HG03354 (cell line): ENCODE measurements around the gene SPESP1.
"Not testable (repeated sequence)": the region's sequence is repeated elsewhere in the genome, so short reads cannot be mapped to it uniquely, and the experiment has no call there.

ENCODE experiments used
- ATAC-seq: cut with Tn5 transposase; IDR thresholded peaks from one replicate; pipeline ENCODE4 v1.9.1; 2021; ENCODE audit warnings: mild to moderate bottlenecking; ENCODE audit not compliant: unreplicated experiment, poor library complexity, severe bottlenecking

Gene SPESP1

DNA sequence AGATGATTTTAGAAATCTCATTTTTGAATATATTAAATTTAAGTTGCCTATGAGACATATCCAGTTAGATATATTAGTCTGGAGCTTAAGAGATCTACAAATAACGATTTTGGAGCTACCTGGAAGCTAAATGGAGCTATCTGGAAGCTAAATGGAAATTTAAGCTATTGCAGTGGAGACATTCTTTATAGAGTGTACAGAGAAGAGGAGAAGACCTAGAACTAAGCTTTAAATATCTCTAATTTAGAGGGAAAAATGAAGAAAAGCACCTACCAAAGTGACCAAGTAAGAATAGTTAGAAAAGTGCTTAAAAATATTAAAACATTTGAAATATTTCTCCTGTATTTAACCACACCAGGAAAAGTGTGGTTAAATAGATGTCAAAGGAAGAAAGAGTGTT lies 28.3 kb downstream of the SPESP1 start:
- no peak for ATAC-seq

DNA sequence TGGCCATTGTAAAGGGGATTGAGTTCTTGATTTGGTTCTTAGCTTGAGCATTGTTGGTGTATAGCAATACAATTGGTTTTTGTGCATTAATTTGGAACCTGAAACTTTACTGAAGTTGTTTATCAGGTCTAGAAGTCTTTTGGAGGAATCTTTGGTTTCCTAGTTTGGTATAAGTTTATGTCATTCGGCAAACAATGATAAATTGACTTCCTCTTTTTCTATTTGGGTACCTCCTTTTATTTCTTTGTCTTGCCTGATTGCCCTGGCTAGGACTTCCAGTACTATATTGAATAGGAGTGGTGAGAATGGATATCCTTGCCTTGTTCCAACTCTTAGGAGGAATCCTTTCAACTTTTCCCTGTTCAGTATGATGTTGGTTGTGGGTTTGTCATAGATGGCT lies 32.1 kb downstream of the SPESP1 start:
- ATAC-seq, result no peak

DNA sequence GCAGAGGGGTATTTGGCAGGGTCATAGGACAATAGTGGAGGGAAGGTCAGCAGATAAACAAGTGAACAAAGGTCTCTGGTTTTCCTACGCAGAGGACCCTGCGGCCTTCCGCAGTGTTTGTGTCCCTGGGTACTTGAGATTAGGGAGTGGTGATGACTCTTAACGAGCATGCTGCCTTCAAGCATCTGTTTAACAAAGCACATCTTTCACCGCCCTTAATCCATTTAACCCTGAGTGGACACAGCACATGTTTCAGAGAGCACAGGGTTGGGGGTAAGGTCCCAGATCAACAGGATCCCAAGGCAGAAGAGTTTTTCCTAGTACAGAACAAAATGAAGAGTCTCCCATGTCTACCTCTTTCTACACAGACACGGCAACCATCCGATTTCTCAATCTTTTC lies 33.4 kb downstream of the SPESP1 start:
- not testable (repeated sequence) for ATAC-seq

DNA sequence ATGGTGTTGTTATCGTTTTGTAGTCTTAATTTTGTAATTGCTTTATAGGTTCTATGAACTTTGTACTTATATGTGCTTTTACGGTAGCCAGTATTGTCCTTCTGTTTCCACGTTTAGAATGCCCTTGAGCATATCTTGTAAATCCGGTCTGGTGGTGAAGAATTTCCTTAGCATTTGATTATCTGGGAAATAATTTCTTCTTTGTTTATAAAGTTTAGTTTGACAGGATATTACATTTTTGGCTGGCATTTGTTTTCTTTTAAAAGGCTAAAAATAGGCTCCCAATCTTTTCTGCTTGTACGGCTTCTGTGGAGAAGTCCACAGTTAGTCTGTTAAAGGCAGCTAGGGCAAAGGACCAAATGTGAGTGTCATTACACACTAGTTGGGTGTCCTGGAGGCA lies 36.7 kb downstream of the SPESP1 start:
- ATAC-seq, result no peak

DNA sequence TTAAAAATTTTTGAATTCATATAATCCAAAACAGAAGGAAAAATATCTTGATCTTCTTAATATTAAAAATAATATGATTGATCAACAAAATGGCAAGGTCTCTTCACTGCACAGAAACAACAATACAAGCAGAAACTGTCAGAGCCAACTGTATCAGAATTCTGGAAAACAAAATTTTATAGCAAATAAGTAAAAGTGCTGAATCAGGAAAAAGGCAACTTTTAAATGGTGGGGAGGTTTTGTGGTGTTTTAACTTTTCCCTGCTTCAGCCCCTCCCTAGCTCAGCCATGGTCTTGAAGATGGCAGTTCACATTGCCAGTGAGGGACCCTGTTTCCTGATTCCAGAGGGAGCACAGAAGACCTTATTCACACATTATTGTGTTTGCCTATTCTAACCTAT lies 37.6 kb downstream of the SPESP1 start:
- no peak for ATAC-seq

DNA sequence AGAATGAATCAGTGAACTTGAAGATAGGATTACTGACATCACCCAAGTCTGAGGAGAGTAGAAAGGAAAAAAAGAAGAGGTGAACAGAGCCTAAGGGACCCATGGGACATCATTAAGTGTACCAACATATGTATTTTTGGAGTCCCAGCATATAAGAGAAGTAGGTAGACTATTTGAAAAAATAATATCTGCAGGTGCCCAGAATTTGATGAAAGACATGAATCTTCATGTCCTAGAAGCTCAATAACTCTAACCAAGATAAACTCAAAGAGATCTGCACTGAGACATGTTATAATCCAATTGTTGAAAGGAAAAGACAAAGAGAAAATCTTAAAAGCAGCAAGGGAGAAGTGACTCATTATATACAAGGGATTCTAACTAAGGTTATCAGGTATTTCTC lies 39.0 kb downstream of the SPESP1 start:
- no peak for ATAC-seq

DNA sequence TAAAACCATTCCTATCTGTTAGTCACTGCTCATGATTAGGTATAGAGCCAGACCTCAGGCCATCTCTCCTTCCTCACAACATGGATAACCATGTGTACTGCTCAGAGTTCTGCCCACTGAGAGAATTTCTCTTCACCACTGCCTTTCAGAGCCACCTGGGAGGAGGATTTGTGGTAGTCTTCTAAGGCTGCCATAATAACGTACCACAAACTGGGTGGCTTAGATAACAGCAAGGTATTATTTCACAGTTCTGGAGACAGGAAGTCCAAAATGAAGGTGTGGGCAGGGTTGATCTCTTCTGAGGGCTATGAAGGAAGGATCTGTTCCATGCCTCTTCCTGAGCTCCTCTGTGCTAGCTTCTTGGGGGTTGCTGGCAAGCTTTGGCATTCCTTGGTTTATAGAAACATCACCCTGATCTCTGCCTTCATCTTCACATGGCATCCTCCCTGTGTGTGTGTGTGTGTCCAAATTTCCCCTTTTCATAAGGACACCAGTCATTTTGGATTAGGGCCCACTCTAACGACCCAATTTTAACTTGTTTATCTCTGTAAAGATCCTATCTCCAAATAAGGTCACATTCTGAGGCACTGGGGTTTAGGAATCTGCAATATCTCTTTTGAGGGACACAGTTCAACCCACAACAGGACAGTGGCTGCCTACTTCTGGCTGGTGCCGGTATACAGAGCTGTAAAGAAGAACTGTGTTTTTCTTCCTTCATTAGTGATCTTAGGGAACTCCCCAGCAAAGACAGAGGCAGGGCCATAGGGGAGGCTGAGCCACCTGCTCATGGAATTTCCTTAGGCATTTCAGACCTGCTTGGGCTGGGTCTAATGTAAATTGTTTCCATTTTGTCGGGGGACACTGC lies 42.1 kb downstream of the SPESP1 start:
- ATAC-seq, result no peak

DNA sequence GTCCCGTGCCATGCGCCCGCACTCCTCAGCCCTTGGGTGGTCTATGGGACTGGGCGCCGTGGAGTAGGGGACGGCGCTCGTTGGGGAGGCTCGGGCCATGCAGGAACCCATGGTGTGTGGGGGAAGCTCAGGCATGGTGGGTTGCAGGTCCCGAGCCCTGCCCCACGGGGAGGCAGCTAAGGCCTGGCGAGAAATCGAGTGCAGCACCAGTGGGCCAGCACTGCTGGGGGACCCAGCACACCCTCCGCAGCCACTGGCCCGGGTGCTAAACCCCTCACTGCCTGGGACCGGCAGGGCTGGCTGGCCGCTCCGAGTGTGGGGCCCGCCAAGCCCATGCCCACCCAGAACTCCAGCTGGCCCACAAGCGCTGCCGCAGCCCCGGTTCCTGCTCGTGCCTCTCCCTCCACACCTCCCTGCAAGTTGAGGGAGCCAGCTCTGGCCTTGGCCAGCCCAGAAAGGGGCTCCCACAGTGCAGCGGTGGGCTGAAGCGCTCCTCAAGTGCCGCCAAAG lies 45.4 kb downstream of the SPESP1 start:
- not testable (repeated sequence) for ATAC-seq

DNA sequence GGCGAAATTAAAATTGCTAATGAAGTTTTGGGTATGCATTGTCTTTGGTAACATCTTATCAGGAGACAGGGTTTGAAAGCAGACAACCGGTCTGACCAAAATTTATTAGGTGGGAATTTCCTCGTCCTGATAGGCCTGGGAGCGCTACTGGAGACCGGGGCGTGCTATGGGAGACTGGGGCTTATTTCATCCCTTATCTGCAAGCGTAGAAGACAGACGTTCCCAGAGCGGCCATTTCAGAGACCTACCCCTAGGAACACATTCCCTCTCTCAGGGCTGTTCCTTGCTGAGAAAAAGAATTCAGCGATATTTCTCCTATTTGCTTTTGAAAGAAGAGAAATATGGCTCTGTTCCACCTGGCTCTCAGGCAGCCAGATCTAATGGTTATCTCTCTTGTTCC lies 47.1 kb downstream of the SPESP1 start:
- ATAC-seq, result not testable (repeated sequence)

DNA sequence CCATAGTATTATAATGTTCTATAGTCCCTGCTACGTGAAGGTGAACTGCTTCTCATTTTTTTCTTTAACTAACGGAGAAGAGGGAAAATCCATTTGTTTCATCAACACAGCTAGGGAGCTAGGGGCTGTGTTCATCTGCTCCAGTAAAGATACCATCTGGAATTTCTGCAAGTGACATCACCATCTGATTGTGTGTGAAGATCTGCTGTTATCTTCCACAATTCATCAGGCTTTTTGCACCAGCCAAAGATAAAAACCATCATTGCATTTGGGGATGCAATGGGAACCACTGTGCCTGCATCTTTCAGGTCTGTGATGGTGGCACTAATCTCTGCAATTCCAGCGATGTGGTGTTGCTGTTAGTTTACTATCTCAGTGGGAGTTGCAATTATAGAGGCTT lies 48.7 kb downstream of the SPESP1 start:
- no peak for ATAC-seq

DNA sequence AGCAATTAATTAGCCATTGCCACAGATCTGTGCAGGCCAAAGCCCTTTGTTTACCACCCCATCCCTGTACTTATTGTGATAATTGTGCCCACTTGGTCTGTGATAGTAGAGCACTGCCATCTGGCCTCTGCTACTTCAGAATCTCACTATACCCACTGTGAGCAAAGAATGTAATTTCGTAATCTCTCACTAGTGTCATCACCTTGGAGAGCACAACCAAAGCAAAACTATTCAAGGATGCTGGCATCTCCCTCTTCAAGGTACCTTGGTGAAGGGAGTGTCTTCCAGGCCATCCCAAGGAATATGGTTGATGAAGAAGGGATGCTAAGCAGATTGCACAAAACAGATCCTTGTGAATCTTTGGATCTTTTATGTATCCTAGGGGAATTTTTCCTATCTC lies 49.5 kb downstream of the SPESP1 start:
- ATAC-seq, result no peak

DNA sequence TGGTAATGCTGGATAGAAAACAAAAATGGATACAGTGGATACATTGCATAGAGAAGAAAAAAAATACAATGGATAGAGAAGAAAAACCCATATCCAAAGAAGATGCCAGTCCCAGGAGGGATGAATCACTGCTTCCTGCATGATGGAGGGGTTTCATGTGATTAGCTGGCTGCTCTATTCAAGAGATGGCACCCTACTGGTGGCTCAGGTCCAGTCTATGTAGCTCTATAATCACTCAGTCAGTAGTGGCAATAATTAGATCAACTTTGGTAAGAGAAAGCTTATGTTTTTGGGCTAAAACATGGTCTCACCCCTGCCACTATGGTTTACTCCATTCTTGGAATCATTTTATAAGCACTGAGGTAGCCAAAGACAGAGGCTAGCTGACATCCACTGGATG lies 50.5 kb downstream of the SPESP1 start:
- ATAC-seq, result no peak

DNA sequence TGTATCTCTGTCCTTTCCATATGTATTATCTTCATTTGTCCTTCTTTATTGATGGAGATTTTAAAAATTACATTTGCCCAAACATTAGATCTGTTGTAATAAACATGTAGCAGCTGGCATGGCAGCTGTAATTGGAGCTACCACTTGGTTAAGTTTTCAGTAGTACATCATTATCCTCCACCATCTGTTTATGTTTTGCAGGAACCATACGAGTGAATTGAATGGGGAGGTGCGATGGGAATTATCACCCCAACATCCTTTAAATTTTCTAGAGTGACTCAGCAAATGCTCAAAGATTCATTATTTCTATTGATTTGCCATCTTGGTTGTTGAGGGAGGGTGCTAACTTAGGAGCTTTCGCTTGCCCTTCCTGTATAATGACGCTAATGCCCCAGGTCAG lies 51.6 kb downstream of the SPESP1 start:
- no peak for ATAC-seq

DNA sequence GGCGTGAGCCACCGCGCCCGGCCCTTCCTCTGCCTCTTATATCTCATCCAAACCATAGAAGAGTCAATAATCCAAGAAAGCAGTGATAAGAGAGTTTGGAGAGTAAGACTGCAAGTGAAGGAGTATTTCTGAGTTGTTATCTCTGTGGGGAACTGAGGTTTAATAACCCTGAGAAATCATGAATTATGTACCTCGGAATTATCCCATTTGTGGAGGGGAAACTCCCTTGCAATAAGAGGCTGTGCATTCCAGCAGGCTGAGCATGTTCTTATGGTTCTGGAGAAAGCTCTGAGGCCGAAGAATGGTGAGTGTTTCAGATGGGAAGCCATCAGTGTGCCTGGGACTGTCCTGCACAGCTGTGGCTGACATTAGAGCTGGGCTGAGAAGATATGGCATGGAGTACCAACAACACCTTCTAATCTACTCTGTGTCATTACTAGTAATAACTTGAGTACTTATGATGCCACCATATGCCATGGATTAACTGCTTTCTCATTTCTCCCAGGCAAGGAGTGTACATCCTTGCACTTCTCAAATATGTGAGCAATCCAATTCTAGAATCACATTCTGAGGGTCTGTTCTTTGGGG lies 52.7 kb downstream of the SPESP1 start:
- ATAC-seq, result no peak

DNA sequence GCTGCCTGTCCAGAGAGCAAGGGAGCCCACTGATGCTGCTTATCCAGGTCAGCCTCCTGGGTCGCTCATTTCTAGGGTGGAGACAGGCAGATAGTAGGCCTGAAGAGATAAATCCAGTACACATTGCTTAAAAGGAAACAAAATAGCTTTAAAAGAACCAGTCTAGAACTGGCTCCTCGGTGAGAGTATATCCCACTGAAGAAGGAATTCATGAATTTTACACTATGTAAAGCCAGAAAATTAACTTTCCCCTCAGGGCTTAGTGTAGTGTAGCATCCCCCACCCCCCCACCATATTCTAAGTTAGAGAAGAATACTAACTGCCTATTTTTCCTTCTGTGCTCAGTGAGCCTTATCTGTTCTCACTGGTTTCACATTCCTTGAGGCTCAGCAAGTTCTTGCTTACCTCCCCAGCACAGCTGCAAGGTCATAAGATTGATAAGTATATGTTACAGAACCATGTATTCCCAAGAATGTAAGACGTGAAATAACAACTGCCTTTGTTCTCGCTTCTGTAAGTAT lies 53.7 kb downstream of the SPESP1 start:
- no peak for ATAC-seq

DNA sequence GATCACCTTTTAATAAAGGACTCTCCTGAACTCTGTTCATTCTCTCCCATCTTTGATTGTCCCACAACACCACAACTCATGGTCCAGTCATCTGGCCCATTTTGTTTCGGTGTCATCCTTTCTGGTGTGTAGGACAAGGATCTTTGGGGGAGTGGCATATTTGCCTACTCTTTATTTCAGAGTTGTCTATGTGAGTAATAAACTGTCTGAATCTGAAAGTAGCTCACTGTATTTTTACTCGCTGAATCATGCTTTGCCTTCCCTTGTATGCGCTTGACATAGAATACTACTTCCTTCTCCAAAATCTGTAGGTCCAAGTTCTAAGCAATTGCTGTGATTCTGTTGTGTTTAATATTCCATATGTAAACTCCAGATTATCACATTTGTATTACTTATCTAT lies 54.3 kb downstream of the SPESP1 start:
- ATAC-seq, result no peak

DNA sequence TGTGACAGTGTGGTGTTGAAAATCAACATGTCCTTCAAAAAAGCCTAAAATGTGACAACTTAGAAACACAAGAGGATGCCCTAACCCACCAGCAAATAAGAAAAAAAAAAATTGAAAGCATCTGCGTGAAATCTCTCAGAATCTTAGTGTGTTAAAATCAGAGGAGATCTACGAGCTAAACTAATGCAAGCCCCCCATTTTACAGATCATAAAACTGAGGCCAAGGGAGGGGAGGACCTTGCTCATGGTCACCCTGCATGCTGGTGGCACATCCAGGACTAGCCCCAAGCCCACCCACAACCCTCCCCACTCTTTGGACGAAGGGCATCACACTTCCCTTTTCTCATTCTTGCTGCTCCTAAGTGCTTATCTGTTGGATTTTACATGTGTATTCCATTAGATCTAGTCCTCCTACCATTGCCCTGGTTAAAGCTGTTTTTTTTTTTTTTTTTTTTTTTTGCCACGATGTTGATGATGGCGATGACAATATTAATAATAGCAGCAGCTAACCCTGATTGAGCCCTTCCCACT lies 55.1 kb downstream of the SPESP1 start:
- no peak for ATAC-seq

DNA sequence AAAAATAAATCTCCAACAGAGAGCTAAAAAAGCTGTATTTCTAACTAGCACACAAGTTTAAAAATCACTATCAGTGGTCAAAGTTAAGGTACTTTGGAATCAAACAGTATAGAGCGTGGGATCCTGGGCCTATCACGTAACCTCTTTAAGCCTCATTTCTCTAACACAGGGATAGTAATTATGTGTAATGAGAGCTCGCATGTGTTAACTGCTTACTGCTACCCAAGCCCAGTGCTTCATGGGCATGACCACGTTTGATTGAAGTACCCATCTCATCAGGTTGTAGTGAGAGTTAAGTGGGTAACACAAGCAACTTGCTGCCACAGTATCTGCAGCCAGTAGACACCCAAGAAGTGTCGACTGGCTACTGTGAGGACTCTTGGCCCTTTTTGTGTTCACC lies 56.0 kb downstream of the SPESP1 start:
- ATAC-seq, result no peak

DNA sequence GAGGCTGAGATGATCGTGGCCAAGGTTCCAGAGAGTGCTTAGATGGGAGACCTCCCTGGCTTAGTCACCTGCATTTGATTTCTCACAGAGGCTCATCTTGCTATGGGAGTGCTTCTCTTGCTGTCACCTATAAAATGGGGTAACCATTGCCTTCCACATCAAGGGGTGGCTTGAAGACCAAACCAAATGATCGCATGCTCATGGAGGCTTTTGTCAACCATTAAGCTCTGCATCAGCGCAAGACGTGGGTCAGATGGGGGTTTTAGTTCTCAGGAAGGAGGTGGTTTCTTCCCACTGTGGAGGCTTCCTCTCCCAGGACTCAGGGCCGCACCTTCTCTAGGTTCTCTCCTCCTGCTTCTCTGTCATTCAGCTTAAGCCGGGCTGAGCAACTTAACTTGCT lies 56.8 kb downstream of the SPESP1 start:
- no peak for ATAC-seq

DNA sequence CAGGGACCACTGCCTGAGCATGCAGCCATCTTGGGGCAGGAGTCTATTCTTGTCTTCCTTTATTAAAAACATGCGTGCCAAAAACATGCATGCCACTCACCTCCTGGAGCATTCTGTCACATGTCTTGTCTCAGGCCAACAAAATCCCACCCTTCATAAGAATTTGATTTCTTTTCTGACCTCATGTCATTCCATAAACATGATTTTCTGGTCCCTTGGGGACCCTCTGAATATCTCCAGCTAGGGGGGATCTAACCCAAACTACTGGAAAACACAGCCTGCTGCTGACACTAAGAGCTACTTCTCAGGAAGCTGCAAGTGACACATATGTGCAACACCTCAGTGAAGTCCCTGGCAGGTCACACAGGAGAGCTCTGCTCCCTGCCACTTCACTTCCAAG lies 57.4 kb downstream of the SPESP1 start:
- no peak for ATAC-seq
